Fibroblast of pulmonary artery (primary cell): ENCODE data around the gene KIF24.
"Not testable (repeated sequence)": the region's sequence is repeated elsewhere in the genome, so short reads cannot be mapped to it uniquely, and the experiment has no call there.

Source experiments
- DNase-seq: peaks from one replicate; pipeline ENCODE4 v3.0.0-alpha.2; 2010; ENCODE audit warnings: low read depth
- H3K4me3 ChIP-seq: replicated peaks from 2 replicates; pipeline ENCODE4 v1.5.1; 2011; ENCODE audit warnings: low read depth, mild to moderate bottlenecking, control low read depth, low read length, moderate library complexity
- CTCF ChIP-seq: IDR thresholded peaks from 2 replicates; pipeline ENCODE4 v1.5.1; 2011; ENCODE audit warnings: mild to moderate bottlenecking, control low read depth, low read length, inconsistent platforms; ENCODE audit errors: missing control alignments

KIF24 gene

GRCh38 chr9:34370335-34370969 lies 41.4 kb upstream of the KIF24 start:
- no peak overlapping the region for H3K4me3 ChIP-seq
- TF ChIP-seq CTCF = no peak
- no peak for DNase-seq

GRCh38 chr9:34369636-34370035 lies 40.6 kb upstream of the KIF24 start:
- no peak for DNase-seq
- TF ChIP-seq CTCF = no peak
- H3K4me3 ChIP-seq = no peak overlapping the region

- not testable (repeated sequence) for DNase-seq
These were observed 39.7 kb upstream of the KIF24 start for GRCh38 chr9:34368796-34369195.

GRCh38 chr9:34367751-34368410 lies 38.8 kb upstream of the KIF24 start:
- DNase-seq, H3K4me3 ChIP-seq: not testable (repeated sequence)

More at GRCh38 chr9:34368796-34369195, 39.7 kb upstream of the KIF24 start:
- H3K4me3 ChIP-seq = not testable (repeated sequence)

GRCh38 chr9:34366365-34366764 lies 37.3 kb upstream of the KIF24 start:
- no peak overlapping the region for H3K4me3 ChIP-seq
- no peak for DNase-seq
- TF ChIP-seq CTCF = no peak

GRCh38 chr9:34365282-34365681 lies 36.2 kb upstream of the KIF24 start:
- TF ChIP-seq CTCF = no peak
- no peak overlapping the region for H3K4me3 ChIP-seq
- no peak for DNase-seq

- no peak for TF ChIP-seq CTCF
- peak; percentile 81 for DNase-seq
- peak overlapping the region; percentile 28 for H3K4me3 ChIP-seq
These were observed 34.7 kb upstream of the KIF24 start for GRCh38 chr9:34363619-34364351.
